PC-3 (cell line): ENCODE measurements around the gene BAX. TPM values are rescaled to one million over a fixed set of nuclear protein-coding genes. Genes with fewer than 3 reads are reported as not detected.

Source experiments
- ATAC-seq: fragments of 200-7000 bp; cut with Tn5 transposase; 2 replicates; pipeline ENCODE4 v1.9.1; 2020; ENCODE audit warnings: mild to moderate bottlenecking, moderate library complexity
- BruUV-seq: library from RNA; stranded (reverse); fragments of 400-500 nt; replicated peaks from 2 replicates; lab custom pipeline; 2021; lab: Mats Ljungman, UMichigan
- CTCF ChIA-PET: fragments of 300-600 bp; sonication (Branson Sonifier 250); formaldehyde crosslinking; loops from one replicate; lab custom pipeline; 2022; ENCODE audit warnings: antibody characterized with exemption; lab: Charles Lee
- POLR2A ChIA-PET: fragments of 300-600 bp; sonication (Branson Sonifier 250); formaldehyde crosslinking; loops from one replicate; lab custom pipeline; 2022; ENCODE audit warnings: antibody characterized with exemption; ENCODE audit not compliant: unreplicated experiment; lab: Charles Lee
- DNase-seq: peaks from one replicate; pipeline ENCODE4 v3.0.0-alpha.2; 2015
- H2AFZ ChIP-seq: fragments of 300-600 bp; sonication (generic); 2 replicates; pipeline ENCODE4 v1.6.0; 2016; ENCODE audit warnings: antibody characterized with exemption, low read length
- H3F3A ChIP-seq: fragments of 300-600 bp; sonication (generic); one replicate; pipeline ENCODE4 v1.6.0; 2017; ENCODE audit warnings: antibody characterized with exemption, low read length, control low read depth, mild to moderate bottlenecking; ENCODE audit not compliant: unreplicated experiment
- H3K27ac ChIP-seq: fragments of 300-600 bp; sonication (generic); 2 replicates; pipeline ENCODE4 v1.5.1; 2016; ENCODE audit warnings: mild to moderate bottlenecking, low read length
- H3K27me3 ChIP-seq: fragments of 300-600 bp; sonication (generic); 2 replicates; pipeline ENCODE4 v1.6.1; 2016; ENCODE audit warnings: low read length, mixed read lengths
- H3K36me3 ChIP-seq: fragments of 300-600 bp; sonication (generic); 2 replicates; pipeline ENCODE4 v1.6.1; 2016; ENCODE audit warnings: low read depth, mixed run types, low read length, mixed read lengths
- H3K4me1 ChIP-seq: fragments of 300-600 bp; sonication (generic); 2 replicates; pipeline ENCODE4 v1.5.1; 2016; ENCODE audit warnings: low read length; ENCODE audit not compliant: insufficient read depth
- H3K4me2 ChIP-seq: fragments of 300-600 bp; sonication (generic); 2 replicates; pipeline ENCODE4 v1.6.0; 2016; ENCODE audit warnings: low read length
- H3K4me3 ChIP-seq: fragments of 300-600 bp; sonication (generic); 2 replicates; pipeline ENCODE4 v1.5.1; 2016; ENCODE audit warnings: mild to moderate bottlenecking, low read length, mixed read lengths
- H3K79me2 ChIP-seq: fragments of 300-600 bp; sonication (generic); 2 replicates; pipeline ENCODE4 v1.6.1; 2017; ENCODE audit warnings: low read length, mixed read lengths
- H3K9ac ChIP-seq: fragments of 300-600 bp; sonication (generic); 2 replicates; pipeline ENCODE4 v1.6.0; 2016; ENCODE audit warnings: mild to moderate bottlenecking, low read length
- H3K9me2 ChIP-seq: fragments of 300-600 bp; sonication (generic); replicated peaks from 2 replicates; pipeline ENCODE4 v1.6.1; 2016; ENCODE audit warnings: mixed run types, low read length, mixed read lengths
- H3K9me3 ChIP-seq: fragments of 300-600 bp; sonication (generic); 2 replicates; pipeline ENCODE4 v1.6.1; 2016; ENCODE audit warnings: low read length, mixed read lengths
- H4K20me1 ChIP-seq: fragments of 300-600 bp; sonication (generic); 2 replicates; pipeline ENCODE4 v1.6.1; 2016; ENCODE audit warnings: low read length, mixed read lengths
- CTCF ChIP-seq: fragments of 300-600 bp; sonication (generic); conservative IDR thresholded peaks from 2 replicates; pipeline ENCODE4 v1.5.1; 2017; ENCODE audit warnings: antibody characterized with exemption, low read depth, mild to moderate bottlenecking, low read length
- EZH2 ChIP-seq: fragments of 300-600 bp; sonication (generic); IDR thresholded peaks from one replicate; pipeline ENCODE4 v1.6.1; 2017; ENCODE audit warnings: antibody characterized with exemption, mild to moderate bottlenecking, low read length; ENCODE audit not compliant: unreplicated experiment
- EZH2phosphoT487 ChIP-seq: fragments of 300-600 bp; sonication (generic); IDR thresholded peaks from 2 replicates; pipeline ENCODE4 v1.6.1; 2018; ENCODE audit warnings: mild to moderate bottlenecking, antibody characterized with exemption, low read length, borderline replicate concordance
- intact Hi-C: fragments of 100-400 bp; cut with micrococcal nuclease; formaldehyde crosslinking; loops from 2 replicates; pipeline ENCODE4 v1.9.0; 2023
- total RNA-seq: library from RNA; depleted of rRNA; stranded (reverse); fragments of >200 nt; gene quantifications from 2 replicates; pipeline ENCODE4 v1.2.3, GENCODE V29; 2014

Gene BAX
- total RNA-seq, 1 experiment from 2014 or later = 44.8 TPM

- no peak overlapping the region for H3K9ac ChIP-seq
- no peak overlapping the region for H3K4me2 ChIP-seq
- no peaks in the 10 kb centered on the region for H3K9me3 ChIP-seq
- no peaks in the 10 kb centered on the region; the same call in 1 of the 2 replicates for H3K36me3 ChIP-seq
- TF ChIP-seq EZH2 (no peak), CTCF (no peak), EZH2phosphoT487 (no peak)
- no peak overlapping the region for H3K27ac ChIP-seq
- no TSS peak for BruUV-seq
- ChIA-PET POLR2A (no interaction called here), CTCF (no interaction called here)
- no peaks in the 10 kb centered on the region for H3K27me3 ChIP-seq
- intact Hi-C loops = loop anchor here (10.0 kb wide), 1 partner anchor 85 kb away; the partner anchor contains the start of gene KCNA7
- H4K20me1 ChIP-seq = no peaks in the 10 kb centered on the region
- H3K4me1 ChIP-seq = peaks cover under 1% of the 10 kb centered on the region; the same call in 1 of the 2 replicates
- H3K4me3 ChIP-seq = no peak overlapping the region
- ATAC-seq (no peak), DNase-seq (no peak)
- H3F3A ChIP-seq = no peaks in the 10 kb centered on the region
- no peaks in the 10 kb centered on the region for H3K9me2 ChIP-seq
- H3K79me2 ChIP-seq = peaks cover 42% of the 10 kb centered on the region
- no peak overlapping the region for H2AFZ ChIP-seq
Measured at GRCh38 chr19:48989701-48990291, 35.1 kb downstream of the BAX start.

GRCh38 chr19:48990400-48990799 lies 35.7 kb downstream of the BAX start:
- Histone ChIP-seq H3K79me2 (peaks cover 48% of the 10 kb centered on the region), H3K4me3 (no peak overlapping the region), H3K27me3 (no peaks in the 10 kb centered on the region), H3K4me2 (no peak overlapping the region), H3K27ac (no peak overlapping the region), H3K36me3 (no peaks in the 10 kb centered on the region; the same call in 1 of the 2 replicates), H3F3A (no peaks in the 10 kb centered on the region), H3K9ac (no peak overlapping the region), H2AFZ (no peak overlapping the region), H3K4me1 (peaks cover 6% of the 10 kb centered on the region; the same call in 1 of the 2 replicates), H3K9me2 (no peaks in the 10 kb centered on the region), H4K20me1 (no peaks in the 10 kb centered on the region), H3K9me3 (no peaks in the 10 kb centered on the region)
- no TSS peak for BruUV-seq
- POLR2A ChIA-PET = no interaction called here
- CTCF ChIA-PET = no interaction called here
- DNase-seq = no peak
- no peak for ATAC-seq
- no peak for TF ChIP-seq CTCF
- no peak for TF ChIP-seq EZH2
- TF ChIP-seq EZH2phosphoT487 = no peak
- intact Hi-C loops = loop anchor here (10.0 kb wide), 1 partner anchor 84 kb away; the partner anchor contains the start of gene KCNA7

GRCh38 chr19:48991011-48991609 lies 36.4 kb downstream of the BAX start:
- ATAC-seq = no peak
- H3K4me3 ChIP-seq = peak overlapping the region; percentile 93; the same call in 1 of the 2 replicates

More at GRCh38 chr19:48991011-48991609, 36.4 kb downstream of the BAX start:
- Histone ChIP-seq H3K36me3 (no peaks in the 10 kb centered on the region; the same call in 1 of the 2 replicates), H3K4me1 (peaks cover 6% of the 10 kb centered on the region; the same call in 1 of the 2 replicates), H3K9me2 (no peaks in the 10 kb centered on the region), H3K9ac (no peak overlapping the region), H3K27me3 (no peaks in the 10 kb centered on the region), H2AFZ (no peak overlapping the region), H3K4me2 (peak overlapping the region; percentile 98), H3K27ac (no peak overlapping the region), H3K79me2 (peaks cover 55% of the 10 kb centered on the region), H3K9me3 (no peaks in the 10 kb centered on the region), H4K20me1 (no peaks in the 10 kb centered on the region), H3F3A (no peaks in the 10 kb centered on the region)
- DNase-seq = no peak
- ChIA-PET POLR2A (no interaction called here), CTCF (no interaction called here)
- intact Hi-C loops = loop anchor here (10.0 kb wide), 1 partner anchor 84 kb away; the partner anchor contains the start of gene KCNA7
- TF ChIP-seq EZH2 = no peak
- TF ChIP-seq CTCF = no peak
- TF ChIP-seq EZH2phosphoT487 = no peak
- BruUV-seq = no TSS peak
